Activated CD4-positive, alpha-beta T cell treated with anti-CD3 and anti-CD28 coated beads, Interleukin-2, amount 50 U/mL, for 16 hours (primary cell): Measurements from ENCODE around the gene DCC.

Experiments used
- DNase-seq: peaks from one replicate; pipeline ENCODE4 v3.0.0-alpha.2; 2020

DCC gene

DNA sequence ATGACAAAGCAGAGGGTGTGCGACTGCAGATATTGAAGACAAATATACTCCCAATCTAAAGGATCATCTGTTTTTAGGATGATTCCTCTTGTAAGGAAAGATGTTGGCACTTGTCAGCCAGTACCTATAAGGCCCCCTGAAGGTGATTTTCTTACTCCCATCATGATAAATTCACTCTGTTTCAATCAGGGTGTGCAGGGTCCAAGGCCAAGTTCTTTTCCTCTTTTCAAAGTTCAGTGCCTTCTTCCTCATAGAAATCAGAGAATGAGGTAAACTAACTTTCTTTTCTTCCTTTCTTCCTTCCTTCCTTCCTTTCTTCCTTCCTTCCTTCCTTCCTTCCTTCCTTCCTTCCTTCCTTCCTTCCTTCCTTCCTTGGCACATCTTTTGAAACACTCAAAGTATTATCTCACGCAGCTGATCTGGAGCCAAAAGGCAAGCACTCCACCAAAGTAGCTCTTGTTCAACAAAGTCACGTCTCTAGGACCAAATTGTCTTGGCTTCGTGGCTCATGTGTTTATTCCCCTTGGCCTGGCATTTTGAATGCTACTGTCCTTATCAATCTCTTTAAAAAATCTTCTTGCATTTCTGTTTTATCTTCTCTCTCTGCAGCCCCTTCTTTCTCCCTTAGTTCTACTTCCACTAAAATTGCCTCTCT, 87.7 kb downstream of the DCC start:
- DNase-seq, result no peak

- DNase-seq, result no peak
Observed at GRCh38 chr18:52431683-52432082, 91.7 kb downstream of the DCC start.

- DNase-seq, result no peak
Observed at GRCh38 chr18:52433797-52434196, 93.8 kb downstream of the DCC start.

DNA sequence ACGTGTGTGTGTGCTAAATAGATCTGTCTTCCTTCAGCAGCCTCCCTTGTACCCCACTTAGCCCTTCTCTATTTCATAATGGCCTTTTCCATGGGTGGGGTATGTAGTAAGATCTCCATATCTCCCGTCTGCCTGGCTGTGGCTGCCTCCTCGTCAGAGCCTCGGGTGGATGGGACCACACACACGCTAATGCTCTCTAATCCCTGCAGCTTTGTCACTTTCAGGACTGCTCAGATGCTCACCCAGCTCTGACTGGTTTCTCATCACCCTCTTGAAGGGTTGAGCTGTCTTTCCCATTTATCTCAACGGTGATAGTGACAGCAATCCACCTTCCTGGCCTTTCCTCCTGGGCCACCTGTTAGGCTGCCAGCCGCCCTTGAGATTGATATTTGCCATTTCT, 95.3 kb downstream of the DCC start:
- no peak for DNase-seq

GRCh38 chr18:52437161-52437560, 97.2 kb downstream of the DCC start:
- no peak for DNase-seq

GRCh38 chr18:52439457-52439856, 99.5 kb downstream of the DCC start:
- no peak for DNase-seq

GRCh38 chr18:52441794-52442193, 101.8 kb downstream of the DCC start:
- DNase-seq, result no peak

GRCh38 chr18:52442686-52443085, 102.7 kb downstream of the DCC start:
- no peak for DNase-seq

DNA sequence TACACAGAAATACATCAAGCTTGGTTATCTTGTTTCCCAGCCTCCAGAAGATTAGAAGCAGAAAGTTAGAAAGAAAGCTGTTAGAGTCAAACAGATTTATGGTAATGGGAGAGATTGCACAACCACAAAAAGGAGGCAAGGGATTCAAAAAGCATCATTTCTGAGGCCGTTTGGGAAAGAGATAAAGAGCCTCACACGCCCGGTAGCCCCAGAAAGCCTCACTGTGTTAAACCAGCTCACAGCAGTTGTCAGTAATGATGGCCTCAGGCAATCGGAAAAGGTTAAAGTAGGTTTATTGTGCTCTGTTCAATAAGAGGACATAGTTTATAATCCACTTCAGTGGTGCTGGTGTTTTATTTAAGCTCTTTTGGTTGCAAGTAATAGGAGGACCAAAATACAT, 111.3 kb downstream of the DCC start:
- no peak for DNase-seq

DNA sequence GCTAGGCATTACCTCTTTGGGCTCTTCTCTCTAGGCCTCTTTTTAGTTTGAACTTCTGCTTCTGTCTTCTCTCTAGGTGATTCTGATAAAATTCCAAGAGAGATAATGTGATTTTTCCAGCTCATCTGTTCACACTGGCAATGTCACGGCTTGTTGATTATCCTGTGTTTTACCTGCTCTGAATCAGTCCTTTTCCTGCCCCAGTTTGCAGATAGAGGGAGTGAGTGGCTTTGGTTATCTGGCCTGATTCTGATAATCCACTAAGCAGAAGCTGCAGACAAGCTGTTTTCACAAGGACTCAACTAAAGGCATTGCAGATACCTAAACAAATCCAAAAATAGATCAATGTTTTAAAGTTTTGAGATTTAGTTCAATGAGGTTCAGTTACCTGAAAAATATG, 111.9 kb downstream of the DCC start:
- no peak for DNase-seq

DNA sequence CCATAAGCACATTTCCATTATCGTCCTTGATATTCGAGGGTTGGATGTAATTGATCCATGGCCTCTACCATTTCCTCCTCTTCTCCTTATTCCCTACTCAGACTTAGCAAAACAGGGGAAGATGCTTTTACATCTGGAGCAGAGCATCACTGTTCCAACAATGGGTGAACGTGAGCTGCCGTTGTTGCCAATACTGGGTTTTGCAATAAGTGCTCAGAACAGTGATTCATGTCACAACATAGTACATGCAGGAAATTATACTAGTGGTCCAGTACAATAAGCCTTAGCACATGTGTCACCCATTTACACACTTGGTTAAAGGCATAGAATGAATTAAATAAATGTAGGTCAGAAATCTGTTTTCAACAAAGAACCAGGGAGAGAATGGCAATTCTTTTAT, 112.4 kb downstream of the DCC start:
- no peak for DNase-seq

DNA sequence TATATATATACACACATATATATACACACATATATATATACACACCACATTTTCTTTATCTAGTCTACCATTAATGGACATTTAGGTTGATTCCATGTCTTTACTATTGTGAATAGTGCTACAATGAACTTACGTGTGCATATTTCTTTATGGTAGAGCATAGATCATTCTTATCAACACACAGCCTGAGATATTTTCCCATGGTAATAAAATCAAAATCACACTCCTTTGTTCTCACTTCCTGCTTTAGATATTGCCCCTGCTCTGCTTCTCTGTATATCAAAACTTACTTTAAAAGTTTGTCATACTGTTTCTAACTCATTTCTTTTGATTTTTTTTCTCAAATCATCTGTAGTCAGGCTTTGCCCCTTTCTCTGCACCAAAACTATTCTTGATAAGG, 119.9 kb downstream of the DCC start:
- DNase-seq, result no peak

GRCh38 chr18:52462853-52463252, 122.9 kb downstream of the DCC start:
- no peak for DNase-seq

DNA sequence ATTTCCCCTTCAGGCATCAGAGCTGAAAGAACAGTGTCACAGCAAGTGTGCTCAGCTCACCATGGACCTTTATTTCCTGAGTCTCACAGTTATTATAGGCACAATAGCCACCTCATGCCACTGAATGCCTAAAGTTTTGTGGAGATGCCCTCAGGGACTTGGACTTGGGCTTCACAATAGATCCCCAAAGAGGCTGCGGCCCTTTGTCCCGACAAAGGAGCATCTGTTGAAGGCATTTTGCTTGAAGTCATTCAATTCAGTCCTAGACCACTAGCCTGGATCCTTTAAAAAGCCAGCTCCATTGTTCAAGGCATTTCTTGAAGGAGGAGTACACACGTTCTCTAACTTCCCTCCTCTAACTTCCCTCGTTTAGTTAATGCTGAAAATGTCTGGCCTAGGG, 125.4 kb downstream of the DCC start:
- DNase-seq, result no peak

DNA sequence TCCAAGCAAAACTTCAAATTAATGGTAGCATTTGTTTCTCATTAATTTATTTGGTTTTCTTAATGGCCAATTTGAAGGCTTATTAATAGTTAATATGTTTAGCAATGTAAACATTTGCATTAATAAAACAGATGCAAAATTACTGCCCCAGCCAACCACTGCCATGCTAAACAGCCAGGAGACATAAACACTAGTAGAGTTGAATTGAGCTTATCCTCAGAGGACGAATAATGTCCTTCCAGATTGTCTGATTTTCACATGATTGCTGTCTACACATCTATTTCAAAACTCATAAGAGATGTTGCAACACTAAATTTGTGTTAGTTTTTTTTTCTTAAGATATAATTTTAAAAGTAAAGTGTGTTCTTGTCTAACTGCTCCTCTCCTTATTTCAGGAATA, 128.5 kb downstream of the DCC start:
- no peak for DNase-seq

DNA sequence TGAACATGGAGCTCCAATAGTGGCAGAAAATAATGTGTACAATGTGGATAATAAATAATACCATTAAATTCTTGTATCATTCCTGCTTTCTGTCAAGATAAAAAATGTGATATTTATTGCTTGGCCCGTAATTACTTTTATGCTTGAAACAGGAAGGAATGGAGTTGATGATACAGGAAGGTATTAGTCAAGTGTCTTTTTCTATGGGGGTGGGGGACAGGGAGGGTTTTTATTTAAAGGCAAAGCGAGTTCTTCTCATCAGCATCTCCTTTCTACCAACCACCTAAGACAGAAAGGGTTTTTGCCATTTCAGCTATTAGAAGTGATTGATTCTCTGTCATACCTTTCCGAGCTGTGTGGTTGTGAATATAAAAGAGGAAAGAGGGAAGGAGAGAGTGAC, 135.3 kb downstream of the DCC start:
- no peak for DNase-seq

DNA sequence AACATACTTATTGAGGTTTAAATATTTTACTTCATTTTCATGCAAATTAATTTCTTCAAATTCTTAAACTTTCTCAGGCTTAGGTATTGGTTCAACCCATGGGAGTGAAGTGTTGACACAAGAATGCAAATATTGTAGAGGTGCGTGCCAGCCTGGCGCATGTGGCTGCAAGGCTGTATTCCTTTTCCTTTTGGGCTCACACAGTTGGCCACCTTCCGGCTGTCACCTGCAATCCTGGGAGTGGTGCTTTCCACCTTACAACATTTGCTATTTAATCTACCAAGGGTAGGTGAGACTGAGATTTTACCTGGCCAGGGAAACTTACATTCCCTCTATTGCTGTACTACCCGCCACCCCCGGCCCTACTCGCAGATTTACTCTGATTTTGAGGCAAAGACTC, 141.1 kb downstream of the DCC start:
- no peak for DNase-seq

DNA sequence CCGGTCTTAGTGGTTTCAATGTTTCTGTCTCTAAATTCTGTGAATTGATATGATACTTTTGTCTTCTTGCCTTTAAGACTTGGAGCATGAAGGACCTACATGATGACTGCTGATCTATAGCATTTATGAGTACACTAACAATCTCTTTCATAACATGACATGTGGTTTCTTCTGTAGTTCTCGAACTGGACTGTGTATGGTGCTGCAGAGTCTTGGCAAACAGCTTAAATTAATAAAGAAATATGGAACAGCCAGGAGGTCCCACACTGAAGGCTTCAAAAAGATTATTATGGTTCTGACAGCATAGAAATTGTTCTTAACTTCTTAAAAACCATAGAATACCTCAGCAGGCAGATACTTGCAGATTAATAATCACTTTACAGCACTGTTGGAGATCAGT, 145.0 kb downstream of the DCC start:
- DNase-seq, result no peak

DNA sequence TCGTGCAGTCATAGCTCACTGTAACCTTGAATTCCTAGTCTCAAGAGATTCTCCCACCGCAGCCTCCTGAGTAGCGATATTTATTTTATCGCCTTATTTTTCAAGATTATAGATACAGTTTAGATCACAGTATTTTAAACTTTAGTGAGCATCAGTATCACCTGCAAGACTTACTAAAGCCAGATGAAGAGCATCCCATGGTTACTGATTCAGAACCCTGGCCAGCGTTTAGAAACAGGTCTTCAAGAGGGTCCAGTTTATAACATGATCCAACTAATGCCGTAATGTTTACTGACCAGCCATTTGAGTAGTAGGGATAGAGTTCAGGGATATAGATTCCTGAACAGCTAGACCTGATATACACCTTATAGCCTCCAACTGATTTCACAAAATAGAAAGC, 146.1 kb downstream of the DCC start:
- DNase-seq, result no peak

DNA sequence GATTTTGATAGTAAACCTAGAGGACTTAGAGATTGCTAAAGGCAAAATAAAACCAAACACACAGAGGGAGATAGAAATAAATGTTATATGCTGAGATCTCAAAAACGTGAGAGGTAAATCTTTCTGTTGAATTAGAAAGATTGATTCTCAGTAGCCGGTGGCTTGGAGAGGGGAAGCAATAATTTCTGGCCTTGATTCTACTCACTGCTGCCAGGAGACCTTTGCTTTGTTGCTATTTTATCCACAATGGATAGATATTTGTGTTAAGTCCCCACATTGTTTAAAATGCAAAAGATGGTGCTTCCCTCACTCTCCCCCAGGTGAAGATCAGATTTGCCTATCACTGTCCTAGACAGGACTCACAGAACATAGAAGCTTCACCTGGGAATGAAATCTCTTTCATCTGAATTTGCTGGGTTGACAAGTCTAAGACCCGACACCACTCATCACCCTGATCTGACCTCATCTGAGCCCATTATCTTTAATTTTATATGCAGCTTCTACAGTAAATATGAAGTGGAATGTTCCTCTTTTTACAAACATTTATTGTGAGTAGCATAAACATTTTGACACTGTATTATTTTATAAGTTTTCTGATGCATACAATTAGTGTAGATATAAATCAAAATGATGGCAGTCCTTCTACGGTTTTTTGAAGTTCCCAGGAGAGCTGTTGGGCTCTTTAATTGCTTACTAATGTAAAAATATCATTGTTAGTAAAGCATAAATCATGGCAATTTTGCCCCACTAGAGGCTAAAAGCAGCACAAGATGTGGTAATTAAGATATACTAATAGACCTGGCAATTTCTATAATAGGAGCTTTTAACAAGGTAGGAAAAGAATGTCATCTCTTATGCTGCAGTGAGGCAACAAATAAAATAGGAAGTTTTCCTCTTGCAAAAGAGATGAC, 149.7 kb downstream of the DCC start:
- no peak for DNase-seq

DNA sequence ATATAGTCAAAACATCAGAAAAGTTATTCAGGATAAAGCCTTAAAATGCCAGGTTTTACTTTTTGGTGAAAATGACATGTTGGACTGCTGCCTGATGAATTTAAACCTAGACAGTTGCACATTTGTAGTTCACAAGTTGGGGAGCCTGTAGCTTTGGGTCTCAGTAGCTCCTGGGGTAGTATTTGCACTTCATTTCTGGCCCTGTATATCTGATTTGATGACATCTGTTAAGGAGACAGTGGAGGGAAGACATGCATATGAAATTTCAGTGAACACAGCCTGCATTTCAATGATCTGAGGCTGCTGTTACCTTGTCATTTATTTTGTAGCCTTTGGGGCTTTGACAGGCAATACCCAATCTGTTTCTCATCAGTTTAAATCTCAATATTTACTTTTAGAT, 156.4 kb downstream of the DCC start:
- DNase-seq, result no peak

DNA sequence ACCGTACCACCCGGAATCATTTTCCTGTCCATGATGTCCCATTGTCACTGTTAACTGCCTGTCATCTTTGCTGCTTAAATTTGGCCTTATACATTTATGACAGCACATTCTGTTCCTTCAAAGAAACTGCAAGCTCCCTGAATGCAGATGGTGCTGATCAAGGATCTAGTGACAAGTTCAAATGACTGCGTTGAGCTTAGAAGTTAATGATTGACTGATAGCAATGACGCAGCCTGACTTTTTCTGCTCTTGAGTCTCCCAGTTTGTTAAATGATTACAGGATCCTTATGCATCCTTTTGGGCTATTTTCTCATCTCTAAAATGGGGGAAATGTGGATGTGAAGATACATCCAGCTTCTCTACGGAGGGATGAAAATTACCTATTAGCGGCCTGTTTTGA, 159.0 kb downstream of the DCC start:
- DNase-seq, result no peak

DNA sequence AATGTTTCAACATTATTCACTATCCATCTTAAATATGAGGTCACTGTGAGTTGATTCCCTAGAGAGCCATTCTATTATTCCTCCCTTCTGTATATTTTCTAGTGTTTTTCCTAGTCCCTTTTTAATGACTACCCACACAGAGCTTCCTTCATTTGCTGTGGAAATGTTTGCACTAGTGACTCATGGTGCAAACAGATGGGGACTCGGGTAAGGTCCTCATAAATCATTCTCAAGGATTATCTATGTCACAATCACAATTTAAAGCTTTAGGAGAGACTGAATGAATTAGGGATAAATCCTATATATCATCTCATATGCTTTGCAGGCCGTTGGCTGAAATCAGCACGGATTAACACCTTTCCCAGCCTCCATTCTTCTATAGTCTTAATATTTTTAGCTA, 159.6 kb downstream of the DCC start:
- no peak for DNase-seq

GRCh38 chr18:52504589-52504988, 164.6 kb downstream of the DCC start:
- no peak for DNase-seq

DNA sequence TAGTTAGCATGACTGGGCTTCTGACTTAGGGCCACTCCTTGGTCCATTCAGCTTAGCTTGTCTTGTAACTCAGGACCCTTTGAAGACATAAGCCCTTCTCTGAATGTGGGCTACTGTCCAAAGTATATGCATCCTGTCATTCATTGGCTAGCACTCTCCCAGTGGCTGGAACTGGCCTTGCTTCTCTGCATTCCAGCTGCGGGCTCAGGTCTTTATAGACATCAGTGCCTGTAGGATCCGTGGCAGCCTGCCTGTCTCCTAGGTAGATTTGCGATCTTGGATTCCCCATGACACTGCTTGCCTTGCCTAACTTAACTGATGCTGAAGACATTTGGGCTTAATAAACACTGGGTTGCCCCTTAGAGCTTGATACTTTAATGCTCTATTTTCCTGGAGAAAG, 170.1 kb downstream of the DCC start:
- DNase-seq, result no peak
